Measurements from ENCODE around the gene KIRREL3.

The KIRREL3 gene

GRCh38 chr11:126434950-126435335 is 565.6 kb downstream of the KIRREL3 start:
- H4K20me1 ChIP-seq (ENCODE audit: insufficient read depth), result no peaks in the 10 kb centered on the region
- H3K4me2 ChIP-seq, result no peak overlapping the region
- no peak overlapping the region for H3K27ac ChIP-seq
- no peak for TF ChIP-seq CTCF (conservative IDR thresholded peaks at IDR 0.05; ENCODE audit: low read depth, low read length)
- no peak overlapping the region for H3K4me3 ChIP-seq (IDR thresholded peaks at IDR 0.05; ENCODE audit: insufficient read depth, low read depth, low read length)
- peaks cover 4% of the 10 kb centered on the region for H3K4me1 ChIP-seq (ENCODE audit: low read depth, poor library complexity, severe bottlenecking)
- no peaks in the 10 kb centered on the region for H3K36me3 ChIP-seq (ENCODE audit: insufficient read depth)
- no peak overlapping the region for H2AFZ ChIP-seq (ENCODE audit: low read depth)
- H3K79me2 ChIP-seq (ENCODE audit: insufficient read depth, low read depth), result no peaks in the 10 kb centered on the region
- H3K27me3 ChIP-seq (ENCODE audit: insufficient read depth, low read depth), result no peaks in the 10 kb centered on the region
- H3K9ac ChIP-seq, result no peak overlapping the region

DNA sequence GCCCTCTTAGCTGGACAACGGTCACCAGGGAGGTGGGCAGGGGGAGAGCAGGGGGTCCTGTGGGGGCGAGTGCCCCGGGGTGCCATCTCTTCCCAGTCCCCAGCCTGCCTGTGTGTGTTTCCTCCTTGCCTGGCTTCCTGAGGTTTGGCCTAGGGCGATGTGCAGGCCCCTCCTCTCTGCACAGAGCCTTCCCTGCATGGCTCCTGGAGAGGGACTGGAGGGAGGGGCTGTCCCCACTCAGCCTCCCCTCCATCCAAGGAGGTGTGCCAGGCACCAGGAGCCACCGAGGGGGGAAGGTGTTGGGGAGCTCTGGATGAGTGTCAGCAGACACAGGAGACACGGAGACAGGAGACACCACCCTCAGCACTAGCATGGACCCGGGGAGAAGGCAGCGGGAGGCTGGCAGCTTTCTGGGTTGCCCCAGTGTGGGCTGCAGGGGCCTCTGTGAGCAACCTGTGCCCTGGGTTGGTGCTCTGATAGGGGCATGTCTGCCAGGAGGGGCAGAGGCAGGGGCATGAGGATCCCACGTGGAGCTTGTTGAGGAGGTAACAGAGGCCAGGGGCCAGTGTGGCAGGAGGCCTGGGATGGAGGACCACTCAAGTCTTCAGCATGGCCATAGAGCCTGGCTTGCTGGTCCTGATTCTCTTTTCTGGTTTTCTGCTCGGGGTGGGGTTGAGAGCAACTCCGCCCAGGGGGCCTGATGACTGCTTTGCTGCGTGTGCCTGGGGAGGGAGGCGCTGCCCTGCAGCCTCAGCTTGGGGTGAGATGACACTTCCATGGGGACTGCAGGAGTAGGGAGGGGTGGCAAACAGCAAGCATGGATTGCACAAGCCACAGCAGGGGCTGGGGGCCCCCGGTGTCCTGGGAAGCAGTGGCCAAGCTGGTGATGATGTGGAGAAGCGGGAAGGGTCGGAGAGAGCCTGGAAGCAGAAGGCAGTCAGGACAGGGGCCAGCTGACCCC is 566.3 kb downstream of the KIRREL3 start:
- no peak overlapping the region for H3K27ac ChIP-seq
- H3K27me3 ChIP-seq (ENCODE audit: insufficient read depth, low read depth), result no peaks in the 10 kb centered on the region
- no peaks in the 10 kb centered on the region for H3K36me3 ChIP-seq (ENCODE audit: insufficient read depth)
- no peaks in the 10 kb centered on the region for H4K20me1 ChIP-seq (ENCODE audit: insufficient read depth)
- H3K4me1 ChIP-seq (ENCODE audit: low read depth, poor library complexity, severe bottlenecking), result peaks cover 4% of the 10 kb centered on the region
- no peak overlapping the region for H2AFZ ChIP-seq (ENCODE audit: low read depth)
- no peak overlapping the region for H3K9ac ChIP-seq
- TF ChIP-seq CTCF (conservative IDR thresholded peaks at IDR 0.05; ENCODE audit: low read depth, low read length), result no peak
- H3K79me2 ChIP-seq (ENCODE audit: insufficient read depth, low read depth), result no peaks in the 10 kb centered on the region
- H3K4me2 ChIP-seq, result no peak overlapping the region
- H3K4me3 ChIP-seq (IDR thresholded peaks at IDR 0.05; ENCODE audit: insufficient read depth, low read depth, low read length), result no peak overlapping the region

DNA sequence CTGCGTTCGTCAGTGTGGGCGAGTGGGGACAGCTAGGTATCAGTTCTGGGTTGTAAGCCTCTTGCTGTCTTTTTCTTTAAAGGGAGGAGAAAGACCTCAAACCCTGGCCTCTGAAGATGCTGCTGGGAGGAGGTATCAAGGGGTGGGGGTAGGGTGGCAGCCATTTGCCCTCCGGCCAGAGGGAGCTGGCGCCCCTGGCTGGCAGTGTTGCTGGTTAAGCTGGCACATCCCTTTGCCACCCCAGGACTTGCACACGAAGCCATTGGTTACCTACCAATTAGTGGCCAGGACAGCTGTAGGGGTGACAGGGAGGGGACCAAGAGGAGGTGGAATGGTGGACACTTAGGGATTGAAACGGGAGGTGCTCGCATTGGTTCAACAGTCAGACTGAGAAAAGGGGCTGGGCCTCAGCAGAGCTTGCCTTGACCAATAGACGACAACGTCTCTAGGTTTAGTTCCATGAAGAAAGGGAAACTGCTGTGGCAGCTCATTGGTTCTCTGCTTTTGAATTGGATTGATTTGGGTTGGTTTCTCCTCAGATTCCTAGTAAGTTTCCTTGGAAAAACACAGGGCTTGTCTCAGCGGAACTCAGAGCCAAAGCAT is 567.2 kb downstream of the KIRREL3 start:
- TF ChIP-seq CTCF (conservative IDR thresholded peaks at IDR 0.05; ENCODE audit: low read depth, low read length), result no peak
- Histone ChIP-seq H3K9ac (no peak overlapping the region), H3K4me1 (ENCODE audit: low read depth, poor library complexity, severe bottlenecking) (no peaks in the 10 kb centered on the region), H3K27ac (no peak overlapping the region), H3K79me2 (ENCODE audit: insufficient read depth, low read depth) (no peaks in the 10 kb centered on the region), H3K4me3 (IDR thresholded peaks at IDR 0.05; ENCODE audit: insufficient read depth, low read depth, low read length) (no peak overlapping the region), H4K20me1 (ENCODE audit: insufficient read depth) (no peaks in the 10 kb centered on the region), H2AFZ (ENCODE audit: low read depth) (no peak overlapping the region), H3K27me3 (ENCODE audit: insufficient read depth, low read depth) (no peaks in the 10 kb centered on the region), H3K4me2 (no peak overlapping the region), H3K36me3 (ENCODE audit: insufficient read depth) (no peaks in the 10 kb centered on the region)

GRCh38 chr11:126432525-126432924 is 568.0 kb downstream of the KIRREL3 start:
- Histone ChIP-seq H2AFZ (ENCODE audit: low read depth) (no peak overlapping the region), H3K27me3 (ENCODE audit: insufficient read depth, low read depth) (no peaks in the 10 kb centered on the region), H3K9ac (no peak overlapping the region), H3K79me2 (ENCODE audit: insufficient read depth, low read depth) (no peaks in the 10 kb centered on the region), H4K20me1 (ENCODE audit: insufficient read depth) (no peaks in the 10 kb centered on the region), H3K4me2 (no peak overlapping the region), H3K4me3 (IDR thresholded peaks at IDR 0.05; ENCODE audit: insufficient read depth, low read depth, low read length) (no peak overlapping the region), H3K27ac (no peak overlapping the region), H3K36me3 (ENCODE audit: insufficient read depth) (no peaks in the 10 kb centered on the region), H3K4me1 (ENCODE audit: low read depth, poor library complexity, severe bottlenecking) (no peaks in the 10 kb centered on the region)
- no peak for TF ChIP-seq CTCF (conservative IDR thresholded peaks at IDR 0.05; ENCODE audit: low read depth, low read length)
